ENCODE measurements around the gene ST14. TPM values are rescaled to one million over a fixed set of nuclear protein-coding genes. Genes with fewer than 3 reads are reported as not detected.

The ST14 gene
- total RNA-seq, 1 donor from 2014 or later = 0.10 TPM

DNA sequence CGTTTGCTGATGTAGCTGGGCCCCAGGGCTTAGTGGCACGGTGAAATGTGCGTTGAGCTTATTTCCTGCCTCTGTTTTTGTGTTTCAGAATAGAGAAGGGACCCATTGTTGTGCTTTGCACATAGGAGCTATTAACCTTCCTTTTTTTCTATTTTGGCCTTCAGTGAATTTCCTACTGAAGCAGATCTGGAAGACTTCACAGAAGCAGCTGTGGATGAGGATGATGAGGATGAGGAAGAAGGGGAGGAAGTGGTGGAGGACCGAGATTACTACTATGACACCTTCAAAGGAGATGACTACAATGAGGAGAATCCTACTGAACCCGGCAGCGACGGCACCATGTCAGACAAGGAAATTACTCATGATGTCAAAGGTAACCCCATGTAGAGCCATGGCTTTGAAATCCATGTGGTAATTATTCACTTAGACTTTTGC is 37.4 kb upstream of the ST14 start:
- no peak for DNase-seq (ENCODE audit: low spot score)
- no peaks in the 10 kb centered on the region for H3K27me3 Mint-ChIP-seq (ENCODE audit: low read depth)
- H3K4me3 Mint-ChIP-seq (ENCODE audit: unreplicated experiment) = no peak overlapping the region
- H3K4me1 Mint-ChIP-seq (ENCODE audit: low read depth) = peaks cover 25% of the 10 kb centered on the region
- TF ChIP-seq, protein P1, sequence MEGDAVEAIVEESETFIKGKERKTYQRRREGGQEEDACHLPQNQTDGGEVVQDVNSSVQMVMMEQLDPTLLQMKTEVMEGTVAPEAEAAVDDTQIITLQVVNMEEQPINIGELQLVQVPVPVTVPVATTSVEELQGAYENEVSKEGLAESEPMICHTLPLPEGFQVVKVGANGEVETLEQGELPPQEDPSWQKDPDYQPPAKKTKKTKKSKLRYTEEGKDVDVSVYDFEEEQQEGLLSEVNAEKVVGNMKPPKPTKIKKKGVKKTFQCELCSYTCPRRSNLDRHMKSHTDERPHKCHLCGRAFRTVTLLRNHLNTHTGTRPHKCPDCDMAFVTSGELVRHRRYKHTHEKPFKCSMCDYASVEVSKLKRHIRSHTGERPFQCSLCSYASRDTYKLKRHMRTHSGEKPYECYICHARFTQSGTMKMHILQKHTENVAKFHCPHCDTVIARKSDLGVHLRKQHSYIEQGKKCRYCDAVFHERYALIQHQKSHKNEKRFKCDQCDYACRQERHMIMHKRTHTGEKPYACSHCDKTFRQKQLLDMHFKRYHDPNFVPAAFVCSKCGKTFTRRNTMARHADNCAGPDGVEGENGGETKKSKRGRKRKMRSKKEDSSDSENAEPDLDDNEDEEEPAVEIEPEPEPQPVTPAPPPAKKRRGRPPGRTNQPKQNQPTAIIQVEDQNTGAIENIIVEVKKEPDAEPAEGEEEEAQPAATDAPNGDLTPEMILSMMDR (IDR thresholded peaks at IDR 0.05) = no peak
- H3K9me3 Mint-ChIP-seq (ENCODE audit: low read depth) = no peaks in the 10 kb centered on the region
- peaks cover 27% of the 10 kb centered on the region for H3K36me3 Mint-ChIP-seq (ENCODE audit: low read depth)
- H3K27ac Mint-ChIP-seq (ENCODE audit: unreplicated experiment) = peak overlapping the region; percentile 30

DNA sequence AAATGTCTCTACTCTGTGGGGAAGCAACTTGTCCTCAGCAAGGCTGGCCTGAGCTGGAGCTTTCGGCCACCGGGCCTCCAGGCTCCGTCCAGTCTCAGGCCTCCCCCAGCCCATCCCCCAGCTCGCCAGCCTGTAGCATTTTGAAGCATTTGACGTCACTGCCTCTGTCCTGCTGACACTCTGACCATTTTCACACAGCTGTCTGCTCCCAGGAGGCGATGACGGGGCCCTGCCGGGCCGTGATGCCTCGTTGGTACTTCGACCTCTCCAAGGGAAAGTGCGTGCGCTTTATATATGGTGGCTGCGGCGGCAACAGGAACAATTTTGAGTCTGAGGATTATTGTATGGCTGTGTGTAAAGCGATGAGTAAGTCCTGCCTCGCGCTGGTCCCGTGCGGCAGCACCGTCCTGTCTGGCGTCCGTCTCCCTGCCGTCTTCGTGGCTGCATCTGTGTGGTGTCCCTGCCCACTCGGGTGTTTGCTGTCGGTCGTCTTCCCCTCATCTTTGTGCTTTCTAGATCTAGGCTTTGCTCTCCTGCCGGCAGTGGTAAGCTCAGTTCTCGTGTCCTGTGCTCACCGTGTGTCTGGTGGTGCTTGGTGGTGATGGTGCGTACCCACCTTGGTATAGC is 36.1 kb upstream of the ST14 start:
- H3K27me3 Mint-ChIP-seq (ENCODE audit: low read depth) = no peaks in the 10 kb centered on the region
- peaks cover 27% of the 10 kb centered on the region for H3K36me3 Mint-ChIP-seq (ENCODE audit: low read depth)
- H3K4me1 Mint-ChIP-seq (ENCODE audit: low read depth) = peaks cover 25% of the 10 kb centered on the region
- no peak overlapping the region for H3K4me3 Mint-ChIP-seq (ENCODE audit: unreplicated experiment)
- H3K27ac Mint-ChIP-seq (ENCODE audit: unreplicated experiment) = peak overlapping the region; percentile 96
- no peak for DNase-seq (ENCODE audit: low spot score)
- TF ChIP-seq, protein P1 (IDR thresholded peaks at IDR 0.05) = no peak
- no peaks in the 10 kb centered on the region for H3K9me3 Mint-ChIP-seq (ENCODE audit: low read depth)

DNA sequence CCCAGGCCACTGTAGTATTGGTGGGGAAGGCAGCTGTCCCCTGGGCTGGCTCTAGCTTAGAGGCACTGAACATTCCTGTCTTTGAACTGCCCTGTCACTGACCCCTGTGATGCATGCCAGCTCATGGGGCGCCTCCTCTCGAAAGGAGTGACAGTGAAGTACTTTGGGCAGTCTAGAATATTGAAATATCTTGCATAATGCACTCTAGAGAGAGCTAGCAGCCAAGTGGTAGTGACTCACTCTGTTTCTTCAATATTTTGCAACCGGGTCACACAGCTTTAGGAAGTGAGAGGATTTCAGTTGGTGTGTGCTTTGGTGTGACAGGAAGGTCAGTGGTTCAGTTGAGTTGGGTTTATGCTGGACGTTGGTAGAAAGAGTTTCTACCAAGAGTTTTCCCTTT is 35.5 kb upstream of the ST14 start:
- no peaks in the 10 kb centered on the region for H3K9me3 Mint-ChIP-seq (ENCODE audit: low read depth)
- TF ChIP-seq, protein P1 (IDR thresholded peaks at IDR 0.05) = no peak
- no peak overlapping the region for H3K4me3 Mint-ChIP-seq (ENCODE audit: unreplicated experiment)
- no peaks in the 10 kb centered on the region for H3K27me3 Mint-ChIP-seq (ENCODE audit: low read depth)
- peaks cover 30% of the 10 kb centered on the region for H3K36me3 Mint-ChIP-seq (ENCODE audit: low read depth)
- DNase-seq (ENCODE audit: low spot score) = no peak
- H3K4me1 Mint-ChIP-seq (ENCODE audit: low read depth) = peaks cover 25% of the 10 kb centered on the region
- peak overlapping the region; percentile 96 for H3K27ac Mint-ChIP-seq (ENCODE audit: unreplicated experiment)

DNA sequence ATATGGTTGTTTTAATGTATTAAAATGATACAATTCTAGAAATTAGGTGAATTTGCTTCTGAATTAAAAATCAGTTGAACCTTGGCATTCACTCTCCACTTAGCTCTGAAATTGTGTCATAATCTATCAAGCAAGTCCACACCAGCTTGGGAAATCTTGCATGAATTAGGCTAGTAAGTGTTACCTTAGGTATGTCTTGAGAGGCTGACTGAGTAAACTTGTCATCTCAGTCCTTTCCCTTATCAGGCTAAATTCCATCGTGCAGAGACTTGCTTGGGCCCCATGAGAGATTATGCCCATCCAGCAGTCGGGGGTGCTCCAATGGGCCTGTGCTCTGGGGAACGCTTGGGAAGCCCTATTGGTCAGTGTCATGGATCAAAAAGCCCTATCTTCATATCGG is 33.9 kb upstream of the ST14 start:
- H3K27me3 Mint-ChIP-seq (ENCODE audit: low read depth) = no peaks in the 10 kb centered on the region
- H3K9me3 Mint-ChIP-seq (ENCODE audit: low read depth) = no peaks in the 10 kb centered on the region
- no peak overlapping the region for H3K27ac Mint-ChIP-seq (ENCODE audit: unreplicated experiment)
- peaks cover 34% of the 10 kb centered on the region for H3K36me3 Mint-ChIP-seq (ENCODE audit: low read depth)
- H3K4me1 Mint-ChIP-seq (ENCODE audit: low read depth) = peaks cover 25% of the 10 kb centered on the region
- no peak overlapping the region for H3K4me3 Mint-ChIP-seq (ENCODE audit: unreplicated experiment)
- TF ChIP-seq, protein P1 (IDR thresholded peaks at IDR 0.05) = no peak
- no peak for DNase-seq (ENCODE audit: low spot score)

DNA sequence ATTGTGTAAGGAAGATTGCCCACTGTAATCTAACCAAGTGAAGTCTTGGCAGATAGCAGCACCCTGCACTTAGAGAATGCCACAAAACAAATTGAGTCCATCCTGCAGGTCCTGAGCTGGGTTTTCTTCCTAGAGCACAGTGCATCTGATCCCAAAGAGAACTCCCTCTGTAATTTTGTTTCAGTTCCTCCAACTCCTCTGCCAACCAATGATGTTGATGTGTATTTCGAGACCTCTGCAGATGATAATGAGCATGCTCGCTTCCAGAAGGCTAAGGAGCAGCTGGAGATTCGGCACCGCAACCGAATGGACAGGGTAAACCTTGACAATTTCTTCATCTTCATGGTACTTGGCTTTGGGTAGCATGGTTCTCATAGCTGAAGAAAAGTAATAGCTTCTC is 33.1 kb upstream of the ST14 start:
- Mint-ChIP-seq H3K36me3 (ENCODE audit: low read depth) (peaks cover 35% of the 10 kb centered on the region), H3K27ac (ENCODE audit: unreplicated experiment) (no peak overlapping the region), H3K27me3 (ENCODE audit: low read depth) (no peaks in the 10 kb centered on the region), H3K9me3 (ENCODE audit: low read depth) (no peaks in the 10 kb centered on the region), H3K4me1 (ENCODE audit: low read depth) (peaks cover 20% of the 10 kb centered on the region), H3K4me3 (ENCODE audit: unreplicated experiment) (no peak overlapping the region)
- TF ChIP-seq, protein P1 (IDR thresholded peaks at IDR 0.05) = no peak
- DNase-seq (ENCODE audit: low spot score) = no peak

Data from chondrocyte (in vitro differentiated cells).